ENCODE measurements around the gene SLC12A7.
"Not testable (repeated sequence)": the region's sequence is repeated elsewhere in the genome, so short reads cannot be mapped to it uniquely, and the experiment has no call there.

Gene SLC12A7

GRCh38 chr5:1003296-1003937 lies 108.4 kb downstream of the SLC12A7 start:
- DNase-seq, result peak; percentile 14

- no peak for DNase-seq
Measured at GRCh38 chr5:1002836-1003235, 109.0 kb downstream of the SLC12A7 start.

DNA sequence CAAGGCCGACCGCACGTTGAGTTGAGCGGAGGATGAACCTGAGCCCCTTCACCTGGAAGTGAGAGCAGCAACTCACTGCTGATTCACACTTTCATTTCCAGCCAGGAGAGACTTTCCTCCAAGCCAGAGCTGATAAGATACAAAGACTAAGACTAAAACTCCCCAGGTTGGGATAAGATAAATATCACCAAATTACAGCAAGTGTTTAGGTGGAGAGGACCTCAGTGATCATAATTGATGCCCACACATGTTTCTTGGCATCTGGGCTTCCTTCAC lies 109.7 kb downstream of the SLC12A7 start:
- DNase-seq, result no peak

GRCh38 chr5:1001406-1002270 lies 110.2 kb downstream of the SLC12A7 start:
- DNase-seq, result no peak

DNA sequence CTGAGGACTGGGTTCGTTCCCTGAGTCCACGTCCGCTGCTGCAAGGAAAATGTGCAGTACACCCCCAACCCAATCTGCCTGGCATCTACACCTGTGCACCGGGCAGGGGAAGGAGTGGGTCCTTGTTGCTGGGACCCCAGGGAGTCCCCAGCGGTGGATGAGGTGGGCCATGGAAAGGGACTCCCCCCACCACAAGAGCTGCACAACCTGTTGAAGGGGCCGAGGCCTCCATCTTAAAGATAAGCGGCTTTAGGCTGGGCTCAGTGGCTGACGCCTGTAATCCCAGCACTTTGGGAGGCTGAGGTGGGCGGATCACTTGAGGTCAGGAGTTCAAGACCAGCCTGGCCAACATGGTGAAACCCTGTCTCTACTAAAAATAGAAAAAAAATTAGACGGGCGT lies 111.0 kb downstream of the SLC12A7 start:
- not testable (repeated sequence) for DNase-seq
